Fibroblast of peridontal ligament (primary cell): Measurements from ENCODE around the gene PKIB.

ENCODE experiments used
- DNase-seq: peaks from one replicate; pipeline ENCODE4 v3.0.0-alpha.2; 2010; ENCODE audit errors: extremely low read depth

PKIB gene

GRCh38 chr6:122666418-122666817 is 56.2 kb downstream of the PKIB start:
- DNase-seq, result no peak

- no peak for DNase-seq
Measured at GRCh38 chr6:122669418-122669817, 59.2 kb downstream of the PKIB start.

GRCh38 chr6:122669868-122670267 is 59.7 kb downstream of the PKIB start:
- DNase-seq, result no peak

- DNase-seq, result no peak
Measured at GRCh38 chr6:122671251-122671650, 61.0 kb downstream of the PKIB start.

GRCh38 chr6:122673343-122673961 is 63.2 kb downstream of the PKIB start:
- DNase-seq, result no peak

- DNase-seq, result no peak
Measured at GRCh38 chr6:122676146-122676545, 65.9 kb downstream of the PKIB start.

GRCh38 chr6:122676688-122677087 is 66.5 kb downstream of the PKIB start:
- no peak for DNase-seq

GRCh38 chr6:122677406-122677805 is 67.2 kb downstream of the PKIB start:
- no peak for DNase-seq

- DNase-seq, result no peak
Measured at GRCh38 chr6:122678841-122679240, 68.6 kb downstream of the PKIB start.

- no peak for DNase-seq
Measured at GRCh38 chr6:122681705-122682104, 71.5 kb downstream of the PKIB start.

- peak; percentile 67 for DNase-seq
Measured at GRCh38 chr6:122683989-122684651, 73.9 kb downstream of the PKIB start.

GRCh38 chr6:122692175-122692598 is 82.0 kb downstream of the PKIB start:
- DNase-seq, result peak; percentile 98

GRCh38 chr6:122692807-122693580 is 82.8 kb downstream of the PKIB start:
- DNase-seq, result no peak

- no peak for DNase-seq
Measured at GRCh38 chr6:122694075-122694474, 83.9 kb downstream of the PKIB start.

GRCh38 chr6:122694602-122695001 is 84.4 kb downstream of the PKIB start:
- DNase-seq, result no peak

GRCh38 chr6:122695188-122695587 is 85.0 kb downstream of the PKIB start:
- DNase-seq, result no peak

GRCh38 chr6:122696079-122696478 is 85.9 kb downstream of the PKIB start:
- DNase-seq, result peak; percentile 91

GRCh38 chr6:122696853-122697252 is 86.6 kb downstream of the PKIB start:
- no peak for DNase-seq

GRCh38 chr6:122697458-122697857 is 87.3 kb downstream of the PKIB start:
- no peak for DNase-seq

GRCh38 chr6:122701666-122702065 is 91.5 kb downstream of the PKIB start:
- DNase-seq, result no peak

- no peak for DNase-seq
Measured at GRCh38 chr6:122702841-122703240, 92.6 kb downstream of the PKIB start.

- no peak for DNase-seq
Measured at GRCh38 chr6:122704066-122704465, 93.9 kb downstream of the PKIB start.
